NCI-H345 treated with DMSO at 0.1 percent for 48 hours (cell line): ENCODE data around the gene CBX4.

ENCODE experiments used
- DNase-seq: peaks from one replicate; lab custom pipeline; 2025; ENCODE audit not compliant: unreplicated experiment; lab: John Stamatoyannopoulos, UW

Gene CBX4

GRCh38 chr17:79791735-79792161 is 47.5 kb downstream of the CBX4 start:
- DNase-seq: no peak

GRCh38 chr17:79790805-79791734 is 48.2 kb downstream of the CBX4 start:
- DNase-seq: no peak

- no peak for DNase-seq
These were observed 49.1 kb downstream of the CBX4 start for GRCh38 chr17:79789943-79790804.

GRCh38 chr17:79788989-79789942 is 50.0 kb downstream of the CBX4 start:
- no peak for DNase-seq

- no peak for DNase-seq
These were observed 50.8 kb downstream of the CBX4 start for GRCh38 chr17:79788455-79788854.

- no peak for DNase-seq
These were observed 52.2 kb downstream of the CBX4 start for GRCh38 chr17:79786930-79787643.

- DNase-seq: no peak
These were observed 53.1 kb downstream of the CBX4 start for GRCh38 chr17:79785900-79786810.

GRCh38 chr17:79785017-79785899 is 54.0 kb downstream of the CBX4 start:
- DNase-seq: no peak

- DNase-seq: no peak
These were observed 54.8 kb downstream of the CBX4 start for GRCh38 chr17:79784353-79785016.

- DNase-seq: no peak
These were observed 55.3 kb downstream of the CBX4 start for GRCh38 chr17:79783891-79784290.
